MM.1S (cell line): ENCODE results near the gene AMZ2.
A peak's percentile ranks its signal among the peaks of the same experiment; 100 is the strongest.
"Not testable (repeated sequence)": the region's sequence is repeated elsewhere in the genome, so short reads cannot be mapped to it uniquely, and the experiment has no call there.

Source experiments
- DNase-seq: peaks from one replicate; pipeline ENCODE4 v3.0.0-alpha.2; 2015
- H2AFZ ChIP-seq: fragments of 300-600 bp; sonication (generic); 2 replicates; pipeline ENCODE4 v1.6.0; 2016; ENCODE audit warnings: antibody characterized with exemption, low read length
- H3F3A ChIP-seq: fragments of 300-600 bp; sonication (generic); 2 replicates; pipeline ENCODE4 v1.6.1; 2016; ENCODE audit warnings: mild to moderate bottlenecking, antibody characterized with exemption, low read length, moderate library complexity, mixed read lengths; ENCODE audit not compliant: insufficient read depth
- H3K27ac ChIP-seq: fragments of 300-600 bp; sonication (generic); 2 replicates; pipeline ENCODE4 v1.5.1; 2016; ENCODE audit warnings: mild to moderate bottlenecking, low read length
- H3K27me3 ChIP-seq: fragments of 300-600 bp; sonication (generic); replicated peaks from 2 replicates; pipeline ENCODE4 v1.6.0; 2016; ENCODE audit warnings: low read length; ENCODE audit not compliant: insufficient read depth
- H3K36me3 ChIP-seq: fragments of 300-600 bp; sonication (generic); replicated peaks from 2 replicates; pipeline ENCODE4 v1.6.1; 2016; ENCODE audit warnings: mild to moderate bottlenecking, low read length, mixed read lengths; ENCODE audit not compliant: insufficient read depth
- H3K4me1 ChIP-seq: fragments of 300-600 bp; sonication (generic); 2 replicates; pipeline ENCODE4 v1.6.1; 2016; ENCODE audit warnings: low read length, mixed read lengths
- H3K4me2 ChIP-seq: fragments of 300-600 bp; sonication (generic); 2 replicates; pipeline ENCODE4 v1.6.0; 2016; ENCODE audit warnings: low read depth, low read length
- H3K4me3 ChIP-seq: fragments of 300-600 bp; sonication (generic); 2 replicates; pipeline ENCODE4 v1.5.1; 2016; ENCODE audit warnings: low read length, mixed read lengths
- H3K79me2 ChIP-seq: fragments of 300-600 bp; sonication (generic); 2 replicates; pipeline ENCODE4 v1.6.1; 2016; ENCODE audit warnings: mixed run types, low read length, mixed read lengths
- H3K9ac ChIP-seq: fragments of 300-600 bp; sonication (generic); 2 replicates; pipeline ENCODE4 v1.6.1; 2016; ENCODE audit warnings: low read length, mixed read lengths
- H3K9me2 ChIP-seq: fragments of 300-600 bp; sonication (generic); replicated peaks from 2 replicates; pipeline ENCODE4 v1.6.1; 2016; ENCODE audit warnings: mild to moderate bottlenecking, low read length, mixed read lengths; ENCODE audit not compliant: insufficient read depth
- H3K9me3 ChIP-seq: fragments of 300-600 bp; sonication (generic); replicated peaks from 2 replicates; pipeline ENCODE4 v1.6.1; 2016; ENCODE audit warnings: mild to moderate bottlenecking, low read length, mixed read lengths; ENCODE audit not compliant: insufficient read depth
- H4K20me1 ChIP-seq: fragments of 300-600 bp; sonication (generic); 2 replicates; pipeline ENCODE4 v1.6.1; 2016; ENCODE audit warnings: mild to moderate bottlenecking, low read length, moderate library complexity, mixed read lengths; ENCODE audit not compliant: insufficient read depth
- CTCF ChIP-seq: fragments of 300-600 bp; sonication (generic); IDR thresholded peaks from 2 replicates; pipeline ENCODE4 v1.5.1; 2016; ENCODE audit warnings: antibody characterized with exemption, low read length, mixed read lengths
- EZH2 ChIP-seq: fragments of 300-600 bp; sonication (generic); optimal IDR thresholded peaks from 2 replicates; pipeline ENCODE3; 2017; ENCODE audit warnings: low read depth, mild to moderate bottlenecking, antibody characterized with exemption, low read length, mixed read lengths
- EZH2phosphoT487 ChIP-seq: fragments of 300-600 bp; sonication (generic); IDR thresholded peaks from 2 replicates; pipeline ENCODE4 v1.6.1; 2018; ENCODE audit warnings: antibody characterized with exemption, low read length

Gene AMZ2

GRCh38 chr17:68200689-68201417, 47.0 kb upstream of the AMZ2 start:
- Histone ChIP-seq H3K4me3 (peak overlapping the region; percentile 60), H3K4me1 (peaks cover 13% of the 10 kb centered on the region), H3F3A (peaks cover 3% of the 10 kb centered on the region; the same call in 1 of the 2 replicates), H3K9me3 (no peaks in the 10 kb centered on the region), H4K20me1 (no peaks in the 10 kb centered on the region), H3K36me3 (no peaks in the 10 kb centered on the region), H3K9ac (peak overlapping the region; percentile 25; the same call in 1 of the 2 replicates), H3K9me2 (no peaks in the 10 kb centered on the region), H3K4me2 (peak overlapping the region; percentile 97), H2AFZ (peak overlapping the region; percentile 74), H3K79me2 (peaks cover 2% of the 10 kb centered on the region; the same call in 1 of the 2 replicates), H3K27me3 (peaks cover 48% of the 10 kb centered on the region), H3K27ac (no peak overlapping the region)
- TF ChIP-seq EZH2phosphoT487 (no peak), CTCF (peak; percentile 81)
- DNase-seq, result peak; percentile 58

- not testable (repeated sequence) for DNase-seq, H4K20me1 ChIP-seq, H3K9me3 ChIP-seq, H2AFZ ChIP-seq, H3K4me2 ChIP-seq, H3K79me2 ChIP-seq, H3K9me2 ChIP-seq, H3F3A ChIP-seq, H3K9ac ChIP-seq, H3K36me3 ChIP-seq, H3K4me3 ChIP-seq, H3K27ac ChIP-seq
- H3K4me1 ChIP-seq, result peaks cover 13% of the 10 kb centered on the region
- peaks cover 45% of the 10 kb centered on the region for H3K27me3 ChIP-seq
Measured at GRCh38 chr17:68201418-68201771, 46.4 kb upstream of the AMZ2 start.

- not testable (repeated sequence) for H3K4me3 ChIP-seq, H4K20me1 ChIP-seq, H3K36me3 ChIP-seq, H3K4me2 ChIP-seq, H2AFZ ChIP-seq, H3K27ac ChIP-seq, H3K9me2 ChIP-seq, H3K9ac ChIP-seq, H3K9me3 ChIP-seq, DNase-seq
- H3K4me1 ChIP-seq, result peaks cover 13% of the 10 kb centered on the region
- peaks cover 36% of the 10 kb centered on the region for H3K27me3 ChIP-seq
- peaks cover 17% of the 10 kb centered on the region for H3K79me2 ChIP-seq
- H3F3A ChIP-seq, result peaks cover 11% of the 10 kb centered on the region
Measured at GRCh38 chr17:68202321-68202720, 45.5 kb upstream of the AMZ2 start.

GRCh38 chr17:68204736-68205135, 43.1 kb upstream of the AMZ2 start:
- no peak overlapping the region for H3K27ac ChIP-seq
- H3K4me2 ChIP-seq, result peak overlapping the region; percentile 74
- peak overlapping the region; percentile 70 for H2AFZ ChIP-seq
- peak overlapping the region; percentile 83 for H3K4me3 ChIP-seq
- peaks cover 11% of the 10 kb centered on the region for H3F3A ChIP-seq
- peaks cover 13% of the 10 kb centered on the region for H3K27me3 ChIP-seq
- H4K20me1 ChIP-seq, result no peaks in the 10 kb centered on the region
- no peaks in the 10 kb centered on the region for H3K9me3 ChIP-seq
- H3K9me2 ChIP-seq, result no peaks in the 10 kb centered on the region
- H3K36me3 ChIP-seq, result no peaks in the 10 kb centered on the region
- TF ChIP-seq EZH2phosphoT487 (no peak), EZH2 (no peak), CTCF (no peak)
- peak overlapping the region; percentile 91; the same call in 1 of the 2 replicates for H3K9ac ChIP-seq
- no peak for DNase-seq
- H3K4me1 ChIP-seq, result peaks cover 12% of the 10 kb centered on the region
- peaks cover 35% of the 10 kb centered on the region for H3K79me2 ChIP-seq
